AG04450 (cell line): ENCODE measurements around the gene L3MBTL4. TPM values are rescaled to one million over a fixed set of nuclear protein-coding genes. Genes with fewer than 3 reads are reported as not detected.
"Not testable (repeated sequence)": the region's sequence is repeated elsewhere in the genome, so short reads cannot be mapped to it uniquely, and the experiment has no call there.

ENCODE experiments used
- CTCF ChIA-PET: fragments of 300-600, 350-600 bp; formaldehyde crosslinking; extraction: SDS; loops from one replicate; lab custom pipeline; 2022; ENCODE audit warnings: antibody characterized with exemption, inconsistent platforms; lab: Charles Lee
- POLR2A ChIA-PET: fragments of 350-600 bp; formaldehyde crosslinking; extraction: SDS; loops from one replicate; lab custom pipeline; 2021; ENCODE audit warnings: antibody characterized with exemption, inconsistent platforms; lab: Yijun Ruan, JAX
- DNase-seq: peaks from one replicate; pipeline ENCODE4 v3.0.0-alpha.2; 2011; ENCODE audit warnings: low read depth, low spot score
- H3K27ac ChIP-seq: one replicate; pipeline ENCODE4 v1.5.1; 2012; ENCODE audit warnings: low read depth, low read length, control low read depth
- H3K27me3 ChIP-seq: one replicate; pipeline ENCODE4 v1.6.0; 2012; ENCODE audit warnings: low read length; ENCODE audit not compliant: control insufficient read depth, insufficient read depth
- H3K4me3 ChIP-seq: 2 replicates; pipeline ENCODE4 v1.5.1; 2011; ENCODE audit warnings: mild to moderate bottlenecking, low read depth, low read length, control low read depth
- H3K9me3 ChIP-seq: 2 replicates; pipeline ENCODE4 v1.5.1; 2012; ENCODE audit warnings: low read length; ENCODE audit not compliant: control insufficient read depth, insufficient read depth
- polyA plus RNA-seq: library from polyadenylated mRNA; depleted of rRNA; stranded (reverse); fragments of >200 nt; gene quantifications from 2 replicates; pipeline ENCODE4 v1.2.3, GENCODE V29; 2011
- TF ChIP-seq, protein P1 (sequence below): IDR thresholded peaks from 2 replicates; pipeline ENCODE4 v1.5.1; 2011; ENCODE audit warnings: low read depth, low read length, control low read depth, inconsistent platforms

Gene L3MBTL4
- polyA plus RNA-seq, 1 experiment, result 0.05 TPM

DNA sequence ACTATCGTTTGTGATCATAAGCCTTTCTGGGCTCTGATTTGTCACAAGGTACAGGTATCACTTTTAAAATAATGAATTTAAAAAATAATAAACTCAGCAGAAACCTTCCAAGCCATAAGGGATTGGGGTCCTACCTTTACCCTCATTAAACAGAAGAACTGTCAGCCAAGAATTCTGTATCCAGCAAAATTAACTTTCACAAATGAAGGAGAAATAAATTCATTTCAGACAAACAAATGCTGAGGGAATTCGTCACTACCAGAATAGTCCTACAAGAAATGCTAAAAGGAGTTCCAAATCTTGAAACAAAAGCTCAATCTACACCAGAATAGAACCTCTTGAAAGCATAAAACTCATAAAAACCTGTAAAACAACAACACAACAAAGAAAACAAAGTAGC is 25.7 kb downstream of the L3MBTL4 start:
- no peak overlapping the region for H3K27ac ChIP-seq
- DNase-seq, result no peak
- H3K4me3 ChIP-seq, result no peak overlapping the region
- POLR2A ChIA-PET, result no interaction called here
- no peaks in the 10 kb centered on the region for H3K9me3 ChIP-seq
- no peaks in the 10 kb centered on the region for H3K27me3 ChIP-seq
- TF ChIP-seq, protein P1, sequence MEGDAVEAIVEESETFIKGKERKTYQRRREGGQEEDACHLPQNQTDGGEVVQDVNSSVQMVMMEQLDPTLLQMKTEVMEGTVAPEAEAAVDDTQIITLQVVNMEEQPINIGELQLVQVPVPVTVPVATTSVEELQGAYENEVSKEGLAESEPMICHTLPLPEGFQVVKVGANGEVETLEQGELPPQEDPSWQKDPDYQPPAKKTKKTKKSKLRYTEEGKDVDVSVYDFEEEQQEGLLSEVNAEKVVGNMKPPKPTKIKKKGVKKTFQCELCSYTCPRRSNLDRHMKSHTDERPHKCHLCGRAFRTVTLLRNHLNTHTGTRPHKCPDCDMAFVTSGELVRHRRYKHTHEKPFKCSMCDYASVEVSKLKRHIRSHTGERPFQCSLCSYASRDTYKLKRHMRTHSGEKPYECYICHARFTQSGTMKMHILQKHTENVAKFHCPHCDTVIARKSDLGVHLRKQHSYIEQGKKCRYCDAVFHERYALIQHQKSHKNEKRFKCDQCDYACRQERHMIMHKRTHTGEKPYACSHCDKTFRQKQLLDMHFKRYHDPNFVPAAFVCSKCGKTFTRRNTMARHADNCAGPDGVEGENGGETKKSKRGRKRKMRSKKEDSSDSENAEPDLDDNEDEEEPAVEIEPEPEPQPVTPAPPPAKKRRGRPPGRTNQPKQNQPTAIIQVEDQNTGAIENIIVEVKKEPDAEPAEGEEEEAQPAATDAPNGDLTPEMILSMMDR, result no peak
- CTCF ChIA-PET, result no interaction called here

GRCh38 chr18:6382963-6383362 is 31.7 kb downstream of the L3MBTL4 start:
- ChIA-PET CTCF (no interaction called here), POLR2A (no interaction called here)
- Histone ChIP-seq H3K4me3 (no peak overlapping the region), H3K9me3 (no peaks in the 10 kb centered on the region), H3K27me3 (no peaks in the 10 kb centered on the region), H3K27ac (no peak overlapping the region)
- TF ChIP-seq, protein P1, result no peak
- no peak for DNase-seq

DNA sequence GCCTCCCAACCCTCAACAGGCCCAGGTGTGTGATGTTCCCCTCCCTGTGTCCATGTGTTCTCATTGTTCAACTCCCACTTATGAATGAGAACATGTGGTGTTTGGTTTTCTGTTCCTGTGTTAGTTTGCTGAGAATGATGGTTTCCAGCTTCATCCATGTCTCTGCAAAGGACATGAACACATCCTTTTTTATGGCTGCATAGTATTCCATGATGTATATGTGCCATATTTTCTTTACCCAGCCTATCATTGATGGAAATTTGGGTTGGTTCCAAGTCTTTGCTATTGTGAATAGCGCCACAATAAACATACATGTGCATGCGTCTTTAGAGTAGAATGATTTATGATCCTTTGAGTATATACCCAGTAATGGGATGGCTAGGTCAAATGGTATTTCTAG is 37.2 kb downstream of the L3MBTL4 start:
- POLR2A ChIA-PET, result not testable (repeated sequence)

DNA sequence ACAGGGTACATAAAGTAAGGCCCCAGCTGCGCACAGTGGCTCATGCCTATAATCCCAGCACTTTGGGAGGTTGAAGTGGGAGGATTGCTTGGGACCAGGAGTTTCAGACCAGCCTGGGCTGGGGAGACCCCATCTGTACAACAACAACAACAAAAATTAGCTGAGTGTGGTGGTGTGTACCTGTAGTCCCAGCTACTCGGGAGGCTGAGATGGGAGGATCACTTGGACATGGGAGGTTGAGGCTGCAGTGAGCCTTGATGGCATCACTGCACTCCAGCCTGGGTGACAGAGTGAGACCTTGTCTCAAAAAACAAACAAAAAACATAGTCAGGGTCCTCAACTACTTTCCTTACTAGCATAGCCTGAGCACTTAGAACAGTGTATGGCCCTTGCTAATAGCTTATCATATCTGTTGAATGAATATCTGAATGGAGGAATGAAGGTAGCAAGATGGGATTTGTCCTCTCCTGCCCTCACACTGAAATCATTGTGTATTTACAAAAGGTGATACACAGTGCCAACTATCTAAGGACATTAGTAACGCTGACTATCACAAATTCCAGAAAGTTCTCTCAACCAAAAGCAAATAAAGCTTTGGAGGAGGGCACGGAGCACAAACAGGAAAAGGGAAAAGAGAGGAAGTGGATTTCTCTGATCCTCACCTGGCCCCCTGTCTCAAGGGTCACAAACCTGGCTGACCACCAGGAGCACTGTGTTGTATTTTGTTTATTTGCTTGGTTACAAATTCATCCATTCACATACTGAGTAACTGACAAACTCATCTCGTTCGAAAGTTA is 38.1 kb downstream of the L3MBTL4 start:
- H3K4me3 ChIP-seq, result no peak overlapping the region
- H3K9me3 ChIP-seq, result no peaks in the 10 kb centered on the region
- ChIA-PET CTCF (no interaction called here), POLR2A (no interaction called here)
- H3K27me3 ChIP-seq, result no peaks in the 10 kb centered on the region
- H3K27ac ChIP-seq, result no peak overlapping the region
- TF ChIP-seq, protein P1, result no peak
- DNase-seq, result no peak

More for the DNA sequence above, 37.2 kb downstream of the L3MBTL4 start:
- DNase-seq, H3K27me3 ChIP-seq, H3K4me3 ChIP-seq, CTCF ChIA-PET, H3K27ac ChIP-seq, H3K9me3 ChIP-seq: not testable (repeated sequence)

GRCh38 chr18:6374935-6375529 is 39.7 kb downstream of the L3MBTL4 start:
- Histone ChIP-seq H3K4me3 (no peak overlapping the region), H3K27me3 (no peaks in the 10 kb centered on the region), H3K27ac (no peak overlapping the region), H3K9me3 (no peaks in the 10 kb centered on the region)
- CTCF ChIA-PET, result no interaction called here
- TF ChIP-seq, protein P1, result no peak
- no peak for DNase-seq
- POLR2A ChIA-PET, result no interaction called here
